ENCODE data around the gene SLC35B2.

DNA sequence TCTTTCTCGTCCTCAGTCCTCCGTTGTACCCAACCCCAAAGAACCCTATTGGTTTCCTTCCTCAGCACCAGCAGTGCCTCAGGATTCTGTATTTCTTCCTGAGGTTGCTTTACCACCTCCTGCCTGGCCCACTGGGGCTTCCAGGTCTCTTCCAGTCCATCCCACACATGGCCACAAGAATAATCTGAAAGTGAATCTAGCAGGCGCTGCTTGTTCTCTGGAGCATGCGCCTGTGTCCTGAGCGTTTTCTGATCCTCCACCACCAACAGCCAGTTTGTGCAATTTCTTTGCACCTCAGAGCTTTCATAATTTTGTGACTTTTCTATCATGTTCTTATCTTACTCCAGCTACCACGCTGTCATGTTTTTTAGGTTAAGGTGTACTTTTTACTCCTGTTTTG is 22.1 kb downstream of the SLC35B2 start:
- TF ChIP-seq, protein P1, sequence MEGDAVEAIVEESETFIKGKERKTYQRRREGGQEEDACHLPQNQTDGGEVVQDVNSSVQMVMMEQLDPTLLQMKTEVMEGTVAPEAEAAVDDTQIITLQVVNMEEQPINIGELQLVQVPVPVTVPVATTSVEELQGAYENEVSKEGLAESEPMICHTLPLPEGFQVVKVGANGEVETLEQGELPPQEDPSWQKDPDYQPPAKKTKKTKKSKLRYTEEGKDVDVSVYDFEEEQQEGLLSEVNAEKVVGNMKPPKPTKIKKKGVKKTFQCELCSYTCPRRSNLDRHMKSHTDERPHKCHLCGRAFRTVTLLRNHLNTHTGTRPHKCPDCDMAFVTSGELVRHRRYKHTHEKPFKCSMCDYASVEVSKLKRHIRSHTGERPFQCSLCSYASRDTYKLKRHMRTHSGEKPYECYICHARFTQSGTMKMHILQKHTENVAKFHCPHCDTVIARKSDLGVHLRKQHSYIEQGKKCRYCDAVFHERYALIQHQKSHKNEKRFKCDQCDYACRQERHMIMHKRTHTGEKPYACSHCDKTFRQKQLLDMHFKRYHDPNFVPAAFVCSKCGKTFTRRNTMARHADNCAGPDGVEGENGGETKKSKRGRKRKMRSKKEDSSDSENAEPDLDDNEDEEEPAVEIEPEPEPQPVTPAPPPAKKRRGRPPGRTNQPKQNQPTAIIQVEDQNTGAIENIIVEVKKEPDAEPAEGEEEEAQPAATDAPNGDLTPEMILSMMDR (IDR thresholded peaks at IDR 0.05) = no peak
- no peak for TF ChIP-seq EZH2 (IDR thresholded peaks at IDR 0.05)
- TF ChIP-seq EZH2phosphoT487 (IDR thresholded peaks at IDR 0.05) = no peak

All from neural progenitor cell (in vitro differentiated cells).